K562 (cell line): Measurements from ENCODE around the gene ARFGEF2. TPM values are rescaled to one million over a fixed set of nuclear protein-coding genes. Genes with fewer than 3 reads are reported as not detected.

Experiments used
- DACH1 ChIP-seq: fragments of 450-650 bp; IDR thresholded peaks from 2 replicates; pipeline ENCODE4 v1.6.1; 2018; ENCODE audit not compliant: partially characterized antibody
- FOXJ2 ChIP-seq: fragments of 200-800 bp; sonication (Bioruptor generic); IDR thresholded peaks from 2 replicates; pipeline ENCODE4 v1.6.1; 2016; ENCODE audit warnings: missing genetic modification characterization, missing compliant biosample characterization
- PCBP1 ChIP-seq: fragments of 200-400 bp; formaldehyde crosslinking; IDR thresholded peaks from 2 replicates; pipeline ENCODE4 v1.6.1; 2018; ENCODE audit warnings: mild to moderate bottlenecking, low read depth, low read length; ENCODE audit not compliant: poor library complexity, severe bottlenecking
- RCOR1 ChIP-seq, 2 experiments: IDR thresholded peaks; 2 replicates each; pipeline ENCODE4 v1.6.1; 2012; ENCODE audit warnings: low read depth in 2 of 2, low read length in 2 of 2, borderline replicate concordance in 1 of 2, improper control_type of control experiment in 1 of 2
- ZNF197 ChIP-seq: fragments of 200-800 bp; sonication (Bioruptor generic); IDR thresholded peaks from 2 replicates; pipeline ENCODE4 v1.6.1; 2016; ENCODE audit warnings: low read depth, missing genetic modification characterization, missing compliant biosample characterization
- polyA plus RNA-seq, 8 experiments: library from polyadenylated mRNA; depleted of rRNA in 4 of 8; stranded (reverse) in 5 of 8; unstranded in 3 of 8; fragments of >200 nt; fragmentation: Nextera tagmentation in 2 of 8; fragmentation: Illumina TruSeq in 1 of 8; extraction: Ambion mirVana in 2 of 8; extraction: Trizol in 1 of 8; gene quantifications; 2 replicates each; pipeline versions ENCODE4 v1.2.1 to v1.2.3, GENCODE V29; 2011 to 2014; ENCODE audit warnings: inconsistent platforms in 1 of 8, missing spikeins in 1 of 8
- total RNA-seq, 7 experiments: library from RNA; depleted of rRNA in 6 of 7; stranded (reverse); fragments of >200 nt in 6 of 7; fragmentation: Illumina TruSeq in 2 of 7; extraction: Trizol in 2 of 7; gene quantifications; 2 replicates each; pipeline versions ENCODE4 v1.2.1 to v1.2.3, GENCODE V29; 2011 to 2021; ENCODE audit warnings: low replicate concordance in 1 of 7
- TF ChIP-seq, protein P1 (sequence below): fragments of 200-800 bp; sonication (Bioruptor generic); IDR thresholded peaks from 2 replicates; pipeline ENCODE4 v1.6.1; 2017; ENCODE audit warnings: missing genetic modification characterization, missing compliant biosample characterization
- TF ChIP-seq, protein P2 (sequence below): sonication (generic); formaldehyde crosslinking; IDR thresholded peaks from 2 replicates; pipeline ENCODE4 v1.8.0; 2022; ENCODE audit warnings: mild to moderate bottlenecking, missing genetic modification reagents, borderline replicate concordance
- TF ChIP-seq, protein P3 (sequence below): sonication (generic); formaldehyde crosslinking; IDR thresholded peaks from 2 replicates; pipeline ENCODE4 v1.8.1; 2023; ENCODE audit warnings: mild to moderate bottlenecking, missing genetic modification reagents
- TF ChIP-seq, protein P4 (sequence below), 2 experiments: IDR thresholded peaks; 2 replicates each; pipeline ENCODE4 v1.6.1; 2011; ENCODE audit warnings: borderline replicate concordance in 1 of 2, control low read depth in 1 of 2, low read depth in 1 of 2, low read length in 1 of 2, mild to moderate bottlenecking in 1 of 2, mixed read lengths in 1 of 2, moderate library complexity in 1 of 2; ENCODE audit not compliant: insufficient read depth in 1 of 2, insufficient read length in 1 of 2, poor library complexity in 1 of 2, severe bottlenecking in 1 of 2; ENCODE audit errors: extremely low read depth in 1 of 2

ARFGEF2 gene
- total and polyA plus RNA-seq, 9 of the 15 experiments (the other 6 are each of a cell fraction or from before 2014, with no cell fraction given), result 4.2 to 18.8 (median 13.7) TPM

DNA sequence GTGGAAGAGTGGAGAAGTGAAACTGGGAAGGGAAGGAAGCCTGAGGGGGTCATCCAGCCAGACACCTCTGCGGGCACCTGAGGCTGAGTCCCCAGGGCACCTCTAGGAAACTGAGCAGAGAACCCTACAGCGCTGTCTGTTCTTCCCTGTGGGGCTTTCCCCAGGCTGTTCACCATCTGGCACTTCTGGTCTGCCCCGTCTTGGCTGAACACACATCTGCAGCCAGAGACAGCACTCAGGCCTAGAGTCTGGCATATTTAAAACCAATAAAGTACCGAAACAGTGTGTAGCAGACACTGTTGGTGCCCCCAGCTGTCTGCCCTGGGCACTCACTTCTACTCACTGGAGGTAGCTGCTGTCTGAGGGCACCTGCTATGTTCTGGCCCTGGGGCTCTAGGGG is 9.4 kb upstream of the ARFGEF2 start (continued):
- TF ChIP-seq RCOR1 (IDR thresholded peaks at IDR 0.05; ENCODE audit: borderline replicate concordance in 1 of 2, low read depth in 2 of 2, low read length in 2 of 2), result no peak
- no peak for TF ChIP-seq ZNF197
- TF ChIP-seq, protein P1, sequence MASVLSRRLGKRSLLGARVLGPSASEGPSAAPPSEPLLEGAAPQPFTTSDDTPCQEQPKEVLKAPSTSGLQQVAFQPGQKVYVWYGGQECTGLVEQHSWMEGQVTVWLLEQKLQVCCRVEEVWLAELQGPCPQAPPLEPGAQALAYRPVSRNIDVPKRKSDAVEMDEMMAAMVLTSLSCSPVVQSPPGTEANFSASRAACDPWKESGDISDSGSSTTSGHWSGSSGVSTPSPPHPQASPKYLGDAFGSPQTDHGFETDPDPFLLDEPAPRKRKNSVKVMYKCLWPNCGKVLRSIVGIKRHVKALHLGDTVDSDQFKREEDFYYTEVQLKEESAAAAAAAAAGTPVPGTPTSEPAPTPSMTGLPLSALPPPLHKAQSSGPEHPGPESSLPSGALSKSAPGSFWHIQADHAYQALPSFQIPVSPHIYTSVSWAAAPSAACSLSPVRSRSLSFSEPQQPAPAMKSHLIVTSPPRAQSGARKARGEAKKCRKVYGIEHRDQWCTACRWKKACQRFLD (CRISPR knock-in tag), result no peak
- TF ChIP-seq FOXJ2 (tag), result no peak
- no peak for TF ChIP-seq DACH1
- TF ChIP-seq, protein P2, sequence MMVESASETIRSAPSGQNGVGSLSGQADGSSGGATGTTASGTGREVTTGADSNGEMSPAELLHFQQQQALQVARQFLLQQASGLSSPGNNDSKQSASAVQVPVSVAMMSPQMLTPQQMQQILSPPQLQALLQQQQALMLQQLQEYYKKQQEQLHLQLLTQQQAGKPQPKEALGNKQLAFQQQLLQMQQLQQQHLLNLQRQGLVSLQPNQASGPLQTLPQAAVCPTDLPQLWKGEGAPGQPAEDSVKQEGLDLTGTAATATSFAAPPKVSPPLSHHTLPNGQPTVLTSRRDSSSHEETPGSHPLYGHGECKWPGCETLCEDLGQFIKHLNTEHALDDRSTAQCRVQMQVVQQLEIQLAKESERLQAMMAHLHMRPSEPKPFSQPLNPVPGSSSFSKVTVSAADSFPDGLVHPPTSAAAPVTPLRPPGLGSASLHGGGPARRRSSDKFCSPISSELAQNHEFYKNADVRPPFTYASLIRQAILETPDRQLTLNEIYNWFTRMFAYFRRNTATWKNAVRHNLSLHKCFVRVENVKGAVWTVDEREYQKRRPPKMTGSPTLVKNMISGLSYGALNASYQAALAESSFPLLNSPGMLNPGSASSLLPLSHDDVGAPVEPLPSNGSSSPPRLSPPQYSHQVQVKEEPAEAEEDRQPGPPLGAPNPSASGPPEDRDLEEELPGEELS, result no peak
- TF ChIP-seq, protein P3, sequence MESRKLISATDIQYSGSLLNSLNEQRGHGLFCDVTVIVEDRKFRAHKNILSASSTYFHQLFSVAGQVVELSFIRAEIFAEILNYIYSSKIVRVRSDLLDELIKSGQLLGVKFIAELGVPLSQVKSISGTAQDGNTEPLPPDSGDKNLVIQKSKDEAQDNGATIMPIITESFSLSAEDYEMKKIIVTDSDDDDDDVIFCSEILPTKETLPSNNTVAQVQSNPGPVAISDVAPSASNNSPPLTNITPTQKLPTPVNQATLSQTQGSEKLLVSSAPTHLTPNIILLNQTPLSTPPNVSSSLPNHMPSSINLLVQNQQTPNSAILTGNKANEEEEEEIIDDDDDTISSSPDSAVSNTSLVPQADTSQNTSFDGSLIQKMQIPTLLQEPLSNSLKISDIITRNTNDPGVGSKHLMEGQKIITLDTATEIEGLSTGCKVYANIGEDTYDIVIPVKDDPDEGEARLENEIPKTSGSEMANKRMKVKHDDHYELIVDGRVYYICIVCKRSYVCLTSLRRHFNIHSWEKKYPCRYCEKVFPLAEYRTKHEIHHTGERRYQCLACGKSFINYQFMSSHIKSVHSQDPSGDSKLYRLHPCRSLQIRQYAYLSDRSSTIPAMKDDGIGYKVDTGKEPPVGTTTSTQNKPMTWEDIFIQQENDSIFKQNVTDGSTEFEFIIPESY, result no peak
- TF ChIP-seq PCBP1, result no peak
- TF ChIP-seq, protein P4, sequence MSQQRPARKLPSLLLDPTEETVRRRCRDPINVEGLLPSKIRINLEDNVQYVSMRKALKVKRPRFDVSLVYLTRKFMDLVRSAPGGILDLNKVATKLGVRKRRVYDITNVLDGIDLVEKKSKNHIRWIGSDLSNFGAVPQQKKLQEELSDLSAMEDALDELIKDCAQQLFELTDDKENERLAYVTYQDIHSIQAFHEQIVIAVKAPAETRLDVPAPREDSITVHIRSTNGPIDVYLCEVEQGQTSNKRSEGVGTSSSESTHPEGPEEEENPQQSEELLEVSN (IDR thresholded peaks at IDR 0.05; ENCODE audit: borderline replicate concordance in 1 of 2, extremely low read depth in 1 of 2, insufficient read depth in 1 of 2, insufficient read length in 1 of 2, low read depth in 1 of 2, low read length in 1 of 2, poor library complexity in 1 of 2, severe bottlenecking in 1 of 2), result no peak
